HL-60 (cell line): ENCODE measurements around the gene SNX5.

Experiments
- CTCF ChIP-seq: IDR thresholded peaks from one replicate; pipeline ENCODE4 v1.5.1; 2011; ENCODE audit warnings: low read length, control low read depth, inconsistent platforms; ENCODE audit not compliant: insufficient read depth
- POLR2AphosphoS5 ChIP-seq: IDR thresholded peaks from 2 replicates; pipeline ENCODE4 v1.6.1; 2012; ENCODE audit warnings: low read depth
- REST ChIP-seq: IDR thresholded peaks from 2 replicates; pipeline ENCODE4 v1.6.1; 2012; ENCODE audit warnings: low read depth; ENCODE audit not compliant: insufficient replicate concordance
- SPI1 ChIP-seq: IDR thresholded peaks from 2 replicates; pipeline ENCODE4 v1.6.1; 2012; ENCODE audit warnings: low read depth, mild to moderate bottlenecking, borderline replicate concordance

DNA sequence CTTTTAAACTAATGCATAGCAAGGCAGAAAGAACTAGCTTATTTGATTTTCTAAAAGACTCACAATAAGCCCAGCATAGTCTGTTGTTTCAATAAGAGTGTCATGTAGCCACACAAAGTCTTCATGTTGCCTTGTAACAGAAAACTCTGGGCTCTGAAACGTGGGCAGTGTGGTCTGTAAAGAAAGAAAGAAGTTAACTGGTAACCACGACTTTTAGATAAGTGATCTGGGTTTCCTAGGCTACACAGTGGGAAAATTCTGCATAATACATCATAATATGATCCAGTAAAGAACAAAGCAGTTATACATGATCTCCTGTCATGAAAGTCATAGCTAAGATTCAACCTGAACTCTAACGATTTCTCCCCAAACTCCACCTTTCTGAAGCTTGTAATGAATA, 13.3 kb downstream of the SNX5 start:
- TF ChIP-seq CTCF (no peak), POLR2AphosphoS5 (no peak), REST (no peak), SPI1 (no peak)
